Psoas muscle (tissue), 8 donors: ENCODE results near the gene HPSE2. TPM values are rescaled to one million over a fixed set of nuclear protein-coding genes. Genes with fewer than 3 reads are reported as not detected.

Experiments used
- ATAC-seq, 4 donors: fragments of 200-7000 bp; cut with Tn5 transposase; one replicate each; pipeline ENCODE4 v1.9.1; 2020; ENCODE audit warnings: moderate library complexity in 3 of 4, mild to moderate bottlenecking in 2 of 4
- DNase-seq, 2 donors: peaks; one replicate each; pipeline ENCODE4 v3.0.0-alpha.2; 2020
- H3K27ac ChIP-seq: fragments of 200-600 bp; one replicate; pipeline ENCODE4 v1.8.0; 2022
- H3K27me3 ChIP-seq, 3 donors: fragments of 200-600 bp in 1 of 3; one replicate each; pipeline versions ENCODE4 v1.6.1 to v1.8.0; 2013 to 2022; ENCODE audit warnings: low read length in 2 of 3, mild to moderate bottlenecking in 2 of 3, moderate library complexity in 1 of 3; ENCODE audit not compliant: insufficient read depth in 3 of 3
- H3K36me3 ChIP-seq, 2 donors: fragments of 200-600 bp in 1 of 2; one replicate each; pipeline versions ENCODE4 v1.6.1 to v1.8.0; 2013 to 2022; ENCODE audit warnings: low read depth in 1 of 2, mild to moderate bottlenecking in 1 of 2, moderate library complexity in 1 of 2; ENCODE audit not compliant: insufficient read depth in 1 of 2
- H3K4me1 ChIP-seq: fragments of 200-600 bp; one replicate; pipeline ENCODE4 v1.8.0; 2022
- H3K4me3 ChIP-seq: fragments of 200-600 bp; one replicate; pipeline ENCODE4 v1.8.0; 2022; ENCODE audit warnings: mild to moderate bottlenecking
- H3K9me3 ChIP-seq: fragments of 200-600 bp; one replicate; pipeline ENCODE4 v1.8.0; 2022
- CTCF ChIP-seq: fragments of 200-600 bp; IDR thresholded peaks from one replicate; pipeline ENCODE4 v1.8.0; 2022; ENCODE audit warnings: antibody characterized with exemption
- WGBS, 3 donors: extraction: QIAGEN DNeasy Blood & Tissue Kit; methylation state at CpG; one replicate each; pipeline versions ENCODE4 v1.1.6 to v1.1.7; 2013; 5-methylcytosine and 5-hydroxymethylcytosine counted together
- intact Hi-C, 2 donors: fragments of 100-400 bp; cut with DNase I; formaldehyde crosslinking; loops; one replicate each; pipeline versions ENCODE4 v1.11.0 to v1.14.2; 2022
- polyA plus RNA-seq, 3 donors: library from polyadenylated mRNA; stranded (reverse); fragments of 200-250 nt; gene quantifications; one replicate each; pipeline ENCODE4 v1.2.3, GENCODE V29; 2013
- total RNA-seq, 4 donors: library from RNA; stranded (reverse); fragmentation: NEBNext Ultra II Directional in 2 of 4; extraction: Animal tissue kit (Norgen Biotek cat#: 25700) in 2 of 4; gene quantifications; one replicate each; pipeline versions ENCODE4 v1.2.1 to v1.2.4, GENCODE V29; 2021 to 2023
- donor health status: healthy with polysubstance abuse.
- donor health status: DM: no; HTN: no; CAD: no; lungs with moderate emphysema.
- donor health status: Bipolar disorder and iron deficiency.
- donor health status: healthy.
- donor health status: DM: yes; HTN: yes; CAD: no.
- donor health status: DM: no; HTN: no; CAD: no.
- donor health status: DM: no; HTN: no; CAD: no.
- donor health status: DM: yes; HTN: yes; CAD: no.

Gene HPSE2
- total and polyA plus RNA-seq, 7 donors, result 0.01 to 0.17 (median 0.03) TPM; not detected in 4

GRCh38 chr10:98433881-98434732 lies 801.5 kb downstream of the HPSE2 start:
- Histone ChIP-seq H3K27me3 (no peaks in the 10 kb centered on the region), H3K4me1 (no peaks in the 10 kb centered on the region), H3K9me3 (peaks cover 4% of the 10 kb centered on the region), H3K36me3 (peaks cover 0 to 68% of the 10 kb centered on the region in 2 donors), H3K27ac (no peak overlapping the region), H3K4me3 (no peak overlapping the region)
- TF ChIP-seq CTCF, result no peak
- intact Hi-C loops, result no loop called here
- peak in 2 of 4 donors; percentile 40 to 68 for ATAC-seq
- WGBS, 3 donors, result 94 to 97% (median 97%) methylated on average over 21 of the region's 21 CpGs
- DNase-seq, result no peak

GRCh38 chr10:98433371-98433770 lies 802.3 kb downstream of the HPSE2 start:
- no peak for DNase-seq
- intact Hi-C loops, result no loop called here
- WGBS, 3 donors, result 97 to 100% (median 100%) methylated on average over 1 of the region's 1 CpG

DNA sequence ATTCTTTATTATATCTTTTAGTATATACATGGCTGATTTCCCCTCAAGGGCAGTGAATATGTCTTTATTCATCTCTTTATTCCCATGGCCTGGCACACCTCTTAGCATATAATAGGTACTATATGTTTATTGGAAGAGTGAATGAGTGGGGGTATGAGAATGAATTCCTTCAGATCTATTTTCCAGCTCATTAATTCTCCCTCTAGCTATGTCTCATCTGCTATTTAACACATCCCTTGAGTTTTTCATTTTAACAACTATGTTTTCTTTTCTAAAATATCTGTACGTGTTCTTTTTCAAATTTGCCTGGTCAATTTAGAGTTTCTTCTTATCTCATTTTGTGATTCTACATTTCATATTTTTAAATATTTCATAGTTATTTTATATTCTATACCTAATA lies 803.3 kb downstream of the HPSE2 start:
- 53 to 97% (median 94%) methylated on average over 1 of the region's 1 CpG for WGBS, 3 donors
- H3K4me3 ChIP-seq, result no peak overlapping the region
- H3K27ac ChIP-seq, result no peak overlapping the region
- H3K9me3 ChIP-seq, result peaks cover 4% of the 10 kb centered on the region
- no peak for TF ChIP-seq CTCF
- H3K27me3 ChIP-seq, result no peaks in the 10 kb centered on the region
- ATAC-seq (no peak), DNase-seq (no peak)
- peaks cover 0 to 79% of the 10 kb centered on the region in 2 donors for H3K36me3 ChIP-seq
- H3K4me1 ChIP-seq, result no peaks in the 10 kb centered on the region
- intact Hi-C loops, result no loop called here

More at GRCh38 chr10:98433371-98433770, 802.3 kb downstream of the HPSE2 start:
- Histone ChIP-seq H3K27me3 (no peaks in the 10 kb centered on the region), H3K4me3 (no peak overlapping the region), H3K4me1 (no peaks in the 10 kb centered on the region), H3K36me3 (peaks cover 0 to 70% of the 10 kb centered on the region in 2 donors), H3K27ac (no peak overlapping the region), H3K9me3 (peaks cover 4% of the 10 kb centered on the region)
- no peak for ATAC-seq
- no peak for TF ChIP-seq CTCF

GRCh38 chr10:98431016-98431415 lies 804.6 kb downstream of the HPSE2 start:
- H3K9me3 ChIP-seq, result peaks cover 4% of the 10 kb centered on the region
- no peak overlapping the region for H3K4me3 ChIP-seq
- no peak for TF ChIP-seq CTCF
- H3K4me1 ChIP-seq, result no peaks in the 10 kb centered on the region
- 89 to 92% (median 91%) methylated on average over 8 of the region's 8 CpGs for WGBS, 3 donors
- intact Hi-C loops, result no loop called here
- peak in 1 of 4 donors; percentile 52 for ATAC-seq
- H3K27me3 ChIP-seq, result no peaks in the 10 kb centered on the region
- no peak for DNase-seq
- H3K36me3 ChIP-seq, result peaks cover 0 to 85% of the 10 kb centered on the region in 2 donors
- no peak overlapping the region for H3K27ac ChIP-seq
